ENCODE measurements around the gene BCR. TPM values are rescaled to one million over a fixed set of nuclear protein-coding genes. Genes with fewer than 3 reads are reported as not detected.

Gene BCR
- total RNA-seq, 2 donors from 2014 or later, result 102 to 172 TPM

DNA sequence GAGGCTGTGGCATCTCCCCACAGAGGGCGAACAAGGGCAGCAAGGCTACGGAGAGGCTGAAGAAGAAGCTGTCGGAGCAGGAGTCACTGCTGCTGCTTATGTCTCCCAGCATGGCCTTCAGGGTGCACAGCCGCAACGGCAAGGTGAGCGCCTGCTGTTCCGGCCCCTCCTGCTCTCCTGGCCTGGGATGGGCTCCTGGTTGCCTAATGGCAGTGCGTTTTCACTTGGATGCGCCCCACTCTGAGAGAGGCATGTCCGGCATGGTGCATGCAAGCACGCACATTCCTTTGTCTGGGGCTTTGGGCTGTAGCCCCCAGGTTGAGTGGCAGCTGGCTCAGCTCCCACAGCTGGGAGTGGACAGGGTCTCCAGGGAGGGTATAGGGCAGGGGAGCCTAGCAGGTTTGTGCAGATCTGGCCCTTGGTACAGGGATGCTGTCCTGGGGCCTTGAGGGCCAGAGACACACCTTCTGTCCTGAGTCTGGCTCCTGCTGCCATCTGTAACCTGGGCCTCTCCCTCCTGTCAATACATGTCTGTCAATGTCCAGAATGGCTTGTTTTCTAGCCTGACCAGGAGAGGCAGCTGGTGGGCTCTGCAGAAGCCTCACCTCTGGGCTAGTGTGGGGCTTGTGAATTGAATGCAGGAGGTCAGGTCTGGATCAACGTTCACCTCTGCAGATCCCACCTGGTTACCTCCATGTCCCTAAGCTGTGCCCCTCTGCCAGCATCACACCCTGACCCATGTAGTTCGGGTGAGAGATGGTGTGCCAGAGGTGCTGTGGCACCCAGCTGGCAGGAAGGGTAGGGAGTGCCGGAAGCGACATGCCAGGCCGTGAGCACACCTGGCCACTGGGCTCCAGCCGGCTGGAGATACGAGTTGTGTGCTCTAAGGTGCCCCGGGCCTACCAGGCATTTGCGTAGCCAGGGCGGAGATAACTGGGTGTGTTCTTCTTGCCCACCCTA, 107.1 kb downstream of the BCR start:
- Mint-ChIP-seq H3K4me1 (peaks cover 4% of the 10 kb centered on the region), H3K9me3 (no peaks in the 10 kb centered on the region), H3K27ac (no peak overlapping the region), H3K36me3 (ENCODE audit: low read depth) (peaks cover 48% of the 10 kb centered on the region), H3K27me3 (ENCODE audit: insufficient read depth) (no peaks in the 10 kb centered on the region), H3K4me3 (no peak overlapping the region)
- H3K27ac ChIP-seq (ENCODE audit: low read depth, low read length), result no peak overlapping the region
- TF ChIP-seq, protein P1, sequence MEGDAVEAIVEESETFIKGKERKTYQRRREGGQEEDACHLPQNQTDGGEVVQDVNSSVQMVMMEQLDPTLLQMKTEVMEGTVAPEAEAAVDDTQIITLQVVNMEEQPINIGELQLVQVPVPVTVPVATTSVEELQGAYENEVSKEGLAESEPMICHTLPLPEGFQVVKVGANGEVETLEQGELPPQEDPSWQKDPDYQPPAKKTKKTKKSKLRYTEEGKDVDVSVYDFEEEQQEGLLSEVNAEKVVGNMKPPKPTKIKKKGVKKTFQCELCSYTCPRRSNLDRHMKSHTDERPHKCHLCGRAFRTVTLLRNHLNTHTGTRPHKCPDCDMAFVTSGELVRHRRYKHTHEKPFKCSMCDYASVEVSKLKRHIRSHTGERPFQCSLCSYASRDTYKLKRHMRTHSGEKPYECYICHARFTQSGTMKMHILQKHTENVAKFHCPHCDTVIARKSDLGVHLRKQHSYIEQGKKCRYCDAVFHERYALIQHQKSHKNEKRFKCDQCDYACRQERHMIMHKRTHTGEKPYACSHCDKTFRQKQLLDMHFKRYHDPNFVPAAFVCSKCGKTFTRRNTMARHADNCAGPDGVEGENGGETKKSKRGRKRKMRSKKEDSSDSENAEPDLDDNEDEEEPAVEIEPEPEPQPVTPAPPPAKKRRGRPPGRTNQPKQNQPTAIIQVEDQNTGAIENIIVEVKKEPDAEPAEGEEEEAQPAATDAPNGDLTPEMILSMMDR (conservative IDR thresholded peaks at IDR 0.05), result no peak
- H3K36me3 ChIP-seq (ENCODE audit: control insufficient read depth, insufficient read depth, low read length), result peaks cover 88% of the 10 kb centered on the region
- H3K4me1 ChIP-seq (ENCODE audit: control insufficient read depth, insufficient read depth, low read length), result no peaks in the 10 kb centered on the region
- H3K9ac ChIP-seq (ENCODE audit: extremely low read depth, low read length, poor library complexity, severe bottlenecking), result no peak overlapping the region
- no peak overlapping the region for H3K4me3 ChIP-seq (ENCODE audit: low read length)
- DNase-seq, result no peak
- H3K9me3 ChIP-seq (ENCODE audit: control insufficient read depth, low read length), result no peaks in the 10 kb centered on the region
- 94 to 97% methylated on average over 16 to 21 of the region's 21 CpGs for WGBS, 2 experiments (ENCODE audit: insufficient coverage in 1 of 2, insufficient read length in 1 of 2)
- H3K27me3 ChIP-seq (ENCODE audit: control insufficient read depth, insufficient read depth, low read length, poor library complexity, severe bottlenecking), result no peaks in the 10 kb centered on the region

- H3K36me3 ChIP-seq (ENCODE audit: control insufficient read depth, insufficient read depth, low read length), result peaks cover 88% of the 10 kb centered on the region
- 93 to 97% methylated on average over 7 to 17 of the region's 17 CpGs for WGBS, 2 experiments (ENCODE audit: insufficient coverage in 1 of 2, insufficient read length in 1 of 2)
- no peak overlapping the region for H3K4me3 Mint-ChIP-seq
- DNase-seq, result no peak
- no peaks in the 10 kb centered on the region for H3K9me3 ChIP-seq (ENCODE audit: control insufficient read depth, low read length)
- no peaks in the 10 kb centered on the region for H3K27me3 ChIP-seq (ENCODE audit: control insufficient read depth, insufficient read depth, low read length, poor library complexity, severe bottlenecking)
- H3K9me3 Mint-ChIP-seq, result no peaks in the 10 kb centered on the region
- no peaks in the 10 kb centered on the region for H3K27me3 Mint-ChIP-seq (ENCODE audit: insufficient read depth)
- H3K4me3 ChIP-seq (ENCODE audit: low read length), result no peak overlapping the region
- no peak overlapping the region for H3K27ac ChIP-seq (ENCODE audit: low read depth, low read length)
- no peaks in the 10 kb centered on the region for H3K4me1 ChIP-seq (ENCODE audit: control insufficient read depth, insufficient read depth, low read length)
- H3K27ac Mint-ChIP-seq, result no peak overlapping the region
- no peak overlapping the region for H3K9ac ChIP-seq (ENCODE audit: extremely low read depth, low read length, poor library complexity, severe bottlenecking)
- H3K36me3 Mint-ChIP-seq (ENCODE audit: low read depth), result peaks cover 57% of the 10 kb centered on the region
- TF ChIP-seq, protein P1 (conservative IDR thresholded peaks at IDR 0.05), result no peak
- H3K4me1 Mint-ChIP-seq, result peaks cover 4% of the 10 kb centered on the region
Observed at GRCh38 chr22:23288301-23289129, 108.2 kb downstream of the BCR start.

GRCh38 chr22:23289130-23289503, 108.8 kb downstream of the BCR start:
- Mint-ChIP-seq H3K36me3 (ENCODE audit: low read depth) (peaks cover 63% of the 10 kb centered on the region), H3K27ac (no peak overlapping the region), H3K4me3 (no peak overlapping the region), H3K4me1 (peaks cover 4% of the 10 kb centered on the region), H3K9me3 (no peaks in the 10 kb centered on the region), H3K27me3 (ENCODE audit: insufficient read depth) (no peaks in the 10 kb centered on the region)
- Histone ChIP-seq H3K27me3 (ENCODE audit: control insufficient read depth, insufficient read depth, low read length, poor library complexity, severe bottlenecking) (no peaks in the 10 kb centered on the region), H3K36me3 (ENCODE audit: control insufficient read depth, insufficient read depth, low read length) (peaks cover 88% of the 10 kb centered on the region), H3K9ac (ENCODE audit: extremely low read depth, low read length, poor library complexity, severe bottlenecking) (no peak overlapping the region), H3K4me1 (ENCODE audit: control insufficient read depth, insufficient read depth, low read length) (no peaks in the 10 kb centered on the region), H3K4me3 (ENCODE audit: low read length) (no peak overlapping the region), H3K27ac (ENCODE audit: low read depth, low read length) (no peak overlapping the region), H3K9me3 (ENCODE audit: control insufficient read depth, low read length) (no peaks in the 10 kb centered on the region)
- no peak for DNase-seq
- TF ChIP-seq, protein P1 (conservative IDR thresholded peaks at IDR 0.05), result no peak
- 80 to 94% methylated on average over 3 to 5 of the region's 5 CpGs for WGBS, 2 experiments (ENCODE audit: insufficient coverage in 1 of 2, insufficient read length in 1 of 2)
